HepG2 (cell line): ENCODE measurements around the gene NINL.
A peak's percentile ranks its signal among the peaks of the same experiment; 100 is the strongest.

ENCODE experiments used
- CTCF ChIP-seq: sonication (generic); formaldehyde crosslinking; IDR thresholded peaks from 2 replicates; pipeline ENCODE4 v1.5.0; 2020; ENCODE audit warnings: mild to moderate bottlenecking, missing genetic modification reagents, moderate library complexity
- MYNN ChIP-seq: sonication (generic); formaldehyde crosslinking; IDR thresholded peaks from 2 replicates; pipeline ENCODE4 v1.4.0; 2020; ENCODE audit warnings: mild to moderate bottlenecking, low read depth, missing genetic modification reagents
- ZNF362 ChIP-seq: sonication (generic); formaldehyde crosslinking; IDR thresholded peaks from 2 replicates; pipeline ENCODE4 v1.4.0; 2020; ENCODE audit warnings: missing genetic modification reagents, mild to moderate bottlenecking, borderline replicate concordance

- TF ChIP-seq ZNF362 (CRISPR knock-in tag) (no peak), CTCF (CRISPR knock-in tag) (peak; percentile 80), MYNN (CRISPR knock-in tag) (no peak)
Observed at GRCh38 chr20:25574411-25574810, 10.9 kb downstream of the NINL start.
